Choroid plexus epithelial cell (primary cell): Measurements from ENCODE around the gene RAB11A.
A peak's percentile ranks its signal among the peaks of the same experiment; 100 is the strongest.

Experiments used
- DNase-seq: peaks from one replicate; pipeline ENCODE4 v3.0.0-alpha.2; 2010; ENCODE audit warnings: low read depth
- H3K4me3 ChIP-seq: 2 replicates; pipeline ENCODE4 v1.5.1; 2011; ENCODE audit warnings: low read depth, mild to moderate bottlenecking, control low read depth, low read length, moderate library complexity
- CTCF ChIP-seq: conservative IDR thresholded peaks from 2 replicates; pipeline ENCODE4 v1.5.1; 2011; ENCODE audit warnings: low read depth, mild to moderate bottlenecking, control low read depth, inconsistent platforms, low read length, moderate library complexity

RAB11A gene

GRCh38 chr15:65916664-65917406, 47.5 kb downstream of the RAB11A start:
- DNase-seq = peak; percentile 82
- peak; percentile 84 for TF ChIP-seq CTCF
- H3K4me3 ChIP-seq = no peak overlapping the region

DNA sequence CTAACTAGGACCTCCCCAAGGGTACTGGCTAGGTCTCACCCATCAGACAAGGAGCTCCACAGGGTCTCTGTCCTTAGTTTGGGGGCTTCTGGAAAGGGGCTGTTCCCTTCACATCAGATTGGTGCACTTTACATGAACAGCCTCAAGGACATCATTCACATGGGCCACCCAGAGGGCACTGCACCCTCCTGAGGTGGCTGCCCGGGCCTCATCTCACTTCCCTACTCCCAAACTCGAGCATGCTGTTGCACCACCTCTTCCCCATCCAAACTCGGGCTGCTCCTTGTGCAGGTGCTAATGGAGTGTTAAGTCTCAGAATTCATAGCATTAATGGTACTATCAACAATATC, 48.1 kb downstream of the RAB11A start:
- no peak for DNase-seq
- no peak overlapping the region for H3K4me3 ChIP-seq
- no peak for TF ChIP-seq CTCF

DNA sequence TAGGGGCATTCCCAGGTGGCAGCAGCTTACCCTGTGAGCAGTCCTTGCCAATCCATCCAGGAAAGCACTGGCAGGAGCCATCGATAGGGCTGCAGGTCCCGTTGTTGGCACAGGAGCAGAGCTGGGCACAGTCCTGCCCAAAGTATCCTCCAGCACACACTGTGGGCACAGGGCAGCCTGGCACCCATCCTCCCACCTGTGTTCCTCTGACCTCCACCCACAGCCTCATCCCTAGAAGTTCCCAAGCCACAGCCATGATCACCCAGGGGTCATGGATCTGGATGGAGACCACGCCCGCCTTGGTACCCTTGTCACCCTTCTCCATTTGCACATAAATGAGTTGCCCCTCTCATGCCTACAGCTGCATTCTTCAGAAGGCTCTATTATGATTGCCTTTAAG, 48.6 kb downstream of the RAB11A start:
- no peak overlapping the region for H3K4me3 ChIP-seq
- TF ChIP-seq CTCF = no peak
- no peak for DNase-seq

DNA sequence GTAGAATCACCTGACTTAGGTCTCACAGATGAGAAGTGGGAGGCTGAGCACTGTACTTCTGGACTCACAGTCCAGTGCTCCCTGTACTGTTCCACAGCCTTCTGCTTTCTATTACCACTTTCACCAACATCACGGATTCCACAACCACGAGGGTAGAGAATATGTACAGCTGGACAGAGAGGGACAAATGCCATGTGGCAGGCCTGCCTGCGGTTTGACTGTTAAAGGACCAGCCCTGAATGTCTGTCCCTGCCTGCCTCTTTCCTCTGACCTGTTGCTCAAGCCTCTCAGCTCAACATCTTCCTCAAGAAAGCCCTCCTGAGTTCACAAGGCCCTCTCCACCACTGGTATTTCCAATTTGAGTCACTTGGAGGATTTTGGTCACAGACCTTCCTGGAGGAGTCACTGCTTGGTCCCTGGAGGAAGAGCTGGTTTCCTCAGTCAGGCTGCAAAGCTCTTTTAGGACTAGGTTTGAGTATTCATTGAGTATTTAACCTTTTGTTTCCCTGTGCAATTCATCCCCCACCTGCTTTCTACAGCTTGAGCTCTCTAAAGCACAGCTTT, 49.1 kb downstream of the RAB11A start:
- no peak for DNase-seq
- H3K4me3 ChIP-seq = no peak overlapping the region
- TF ChIP-seq CTCF = no peak

GRCh38 chr15:65918945-65919344, 49.7 kb downstream of the RAB11A start:
- no peak for DNase-seq
- no peak overlapping the region for H3K4me3 ChIP-seq
- no peak for TF ChIP-seq CTCF

GRCh38 chr15:65919353-65919752, 50.1 kb downstream of the RAB11A start:
- no peak overlapping the region for H3K4me3 ChIP-seq
- TF ChIP-seq CTCF = no peak
- no peak for DNase-seq

DNA sequence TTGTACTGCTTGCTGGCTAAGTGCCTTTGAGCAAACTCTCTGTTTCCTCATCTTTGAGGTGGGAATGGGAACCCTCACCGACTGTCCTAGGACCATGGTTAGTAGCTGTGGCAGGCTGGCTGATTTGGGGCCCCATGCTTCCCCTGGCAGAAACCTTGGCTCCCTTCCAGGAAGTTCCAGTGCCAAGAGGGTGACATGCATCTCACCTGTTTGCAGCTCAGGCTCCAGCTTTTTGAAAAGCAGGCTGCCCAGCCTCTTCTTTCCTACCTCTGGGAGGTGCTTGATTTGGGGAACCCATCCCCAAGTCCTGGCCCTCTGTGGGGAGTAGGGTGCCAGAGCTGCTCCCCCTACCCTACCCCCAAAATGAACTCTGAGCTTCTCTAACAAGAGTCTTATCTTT, 50.8 kb downstream of the RAB11A start:
- H3K4me3 ChIP-seq = no peak overlapping the region
- TF ChIP-seq CTCF = no peak
- no peak for DNase-seq
